Esophagus squamous epithelium (tissue), 5 donors: ENCODE measurements around the gene OCLN. TPM values are rescaled to one million over a fixed set of nuclear protein-coding genes. Genes with fewer than 3 reads are reported as not detected.
"Not testable (repeated sequence)": the region's sequence is repeated elsewhere in the genome, so short reads cannot be mapped to it uniquely, and the experiment has no call there.

Experiments
- DNase-seq: peaks from one replicate; lab custom pipeline; 2025; lab: John Stamatoyannopoulos, UW
- H3K27ac ChIP-seq, 4 donors: fragments of 200-600 bp; sonication (generic); one replicate each; pipeline ENCODE4 v1.5.1; 2016 to 2019; ENCODE audit warnings: mild to moderate bottlenecking in 1 of 4
- H3K27me3 ChIP-seq, 4 donors: fragments of 200-600 bp; sonication (generic); 1 replicate in 3 of 4; 2 replicates in 1 of 4; pipeline versions ENCODE4 v1.5.1 to v1.6.0; 2017 to 2021; ENCODE audit warnings: antibody characterized with exemption in 1 of 4
- H3K36me3 ChIP-seq, 3 donors: fragments of 200-600 bp; sonication (generic); one replicate each; pipeline ENCODE4 v1.5.1; 2016 to 2019
- H3K4me1 ChIP-seq, 3 donors: fragments of 200-600 bp; sonication (generic); one replicate each; pipeline ENCODE4 v1.5.1; 2017 to 2019
- H3K4me3 ChIP-seq, 4 donors: fragments of 200-600 bp; sonication (generic); 1 replicate in 3 of 4; 2 replicates in 1 of 4; pipeline ENCODE4 v1.5.1; 2016 to 2019; ENCODE audit warnings: mild to moderate bottlenecking in 2 of 4, moderate library complexity in 1 of 4
- H3K9me3 ChIP-seq, 3 donors: fragments of 200-600 bp; sonication (generic); one replicate each; pipeline ENCODE4 v1.5.1; 2016 to 2019
- CTCF ChIP-seq, 6 experiments: fragments of 450-650 bp in 4 of 6; fragments of 200-600 bp in 2 of 6; sonication (generic) in 2 of 6; IDR thresholded peaks; one replicate each; pipeline ENCODE4 v1.5.1; 2016 to 2019; ENCODE audit warnings: antibody characterized with exemption in 6 of 6, mild to moderate bottlenecking in 4 of 6, moderate library complexity in 4 of 6
- POLR2A ChIP-seq, 4 donors: fragments of 450-650 bp; IDR thresholded peaks; one replicate each; pipeline ENCODE4 v1.6.1; 2017; ENCODE audit warnings: antibody characterized with exemption in 4 of 4, mild to moderate bottlenecking in 4 of 4, moderate library complexity in 3 of 4
- WGBS, 2 donors: methylation state at CpG; one replicate each; pipeline ENCODE4 v1.1.5; 2018; 5-methylcytosine and 5-hydroxymethylcytosine counted together
- intact Hi-C: fragments of 100-400 bp; cut with DNase I; formaldehyde crosslinking; loops from one replicate; pipeline ENCODE4 v1.15.0; 2022
- total RNA-seq, 4 donors: library from RNA; depleted of rRNA; stranded (reverse); fragments of >200 nt; gene quantifications; one replicate each; pipeline ENCODE4 v1.1.0, GENCODE V29; 2016
- donor health status: DM: yes; HTN: yes; CAD: no.

Gene OCLN
- total RNA-seq, 4 donors from 2014 or later: 12.0 to 56.2 (median 31.8) TPM

- TF ChIP-seq POLR2A (IDR thresholded peaks at IDR 0.05): no peak
- TF ChIP-seq CTCF (IDR thresholded peaks at IDR 0.05): no peak
- Histone ChIP-seq H3K9me3 (no peaks in the 10 kb centered on the region), H3K4me3 (no peak overlapping the region), H3K27me3 (no peaks in the 10 kb centered on the region), H3K36me3 (no peaks in the 10 kb centered on the region), H3K4me1 (peaks cover 0 to 10% (median 0%) of the 10 kb centered on the region in 3 donors), H3K27ac (no peak overlapping the region)
- 59 to 70% methylated on average over 4 of the region's 4 CpGs for WGBS, 2 donors
- DNase-seq: no peak
- intact Hi-C loops: no loop called here
These were observed 40.5 kb upstream of the OCLN start for GRCh38 chr5:69451941-69452647.

- H3K9me3 ChIP-seq, H3K4me3 ChIP-seq, H3K27me3 ChIP-seq, intact Hi-C loops, H3K36me3 ChIP-seq, DNase-seq, H3K4me1 ChIP-seq, H3K27ac ChIP-seq: not testable (repeated sequence)
- WGBS, 2 donors: 88 to 93% methylated on average over 3 of the region's 3 CpGs
These were observed 39.1 kb upstream of the OCLN start for GRCh38 chr5:69453487-69453886.

- no peak for DNase-seq
- peaks cover 0 to 10% (median 0%) of the 10 kb centered on the region in 3 donors for H3K4me1 ChIP-seq
- no peaks in the 10 kb centered on the region for H3K36me3 ChIP-seq
- H3K4me3 ChIP-seq: no peak overlapping the region
- TF ChIP-seq CTCF (IDR thresholded peaks at IDR 0.05) (no peak), POLR2A (IDR thresholded peaks at IDR 0.05) (no peak)
- 53 to 57% methylated on average over 6 to 8 of the region's 8 CpGs for WGBS, 2 donors
- H3K9me3 ChIP-seq: no peaks in the 10 kb centered on the region
- H3K27ac ChIP-seq: peak overlapping the region in 1 of 4 donors; percentile 36
- intact Hi-C loops: no loop called here
- no peaks in the 10 kb centered on the region for H3K27me3 ChIP-seq
These were observed 37.9 kb upstream of the OCLN start for GRCh38 chr5:69454460-69455249.

GRCh38 chr5:69455428-69455988 is 37.1 kb upstream of the OCLN start:
- intact Hi-C loops, H3K4me3 ChIP-seq, H3K4me1 ChIP-seq, H3K27ac ChIP-seq, H3K27me3 ChIP-seq, H3K9me3 ChIP-seq, H3K36me3 ChIP-seq, DNase-seq: not testable (repeated sequence)
- 83 to 90% methylated on average over 7 of the region's 7 CpGs for WGBS, 2 donors

GRCh38 chr5:69462170-69462569 is 30.4 kb upstream of the OCLN start:
- H3K27ac ChIP-seq: no peak overlapping the region
- no peak for DNase-seq
- intact Hi-C loops: no loop called here
- 71 to 92% methylated on average over 1 of the region's 1 CpG for WGBS, 2 donors
- no peaks in the 10 kb centered on the region for H3K9me3 ChIP-seq
- no peaks in the 10 kb centered on the region for H3K4me1 ChIP-seq
- TF ChIP-seq POLR2A (IDR thresholded peaks at IDR 0.05) (no peak), CTCF (IDR thresholded peaks at IDR 0.05) (no peak)
- no peaks in the 10 kb centered on the region for H3K27me3 ChIP-seq
- H3K36me3 ChIP-seq: no peaks in the 10 kb centered on the region
- H3K4me3 ChIP-seq: no peak overlapping the region

GRCh38 chr5:69466375-69466774 is 26.2 kb upstream of the OCLN start:
- H3K27me3 ChIP-seq, H3K9me3 ChIP-seq, H3K4me1 ChIP-seq, intact Hi-C loops, H3K36me3 ChIP-seq, DNase-seq, H3K27ac ChIP-seq, H3K4me3 ChIP-seq: not testable (repeated sequence)
- WGBS, 2 donors: 83 to 93% methylated on average over 3 of the region's 3 CpGs
